GM20431 (cell line): ENCODE data around the gene AP5S1.
"Not testable (repeated sequence)": the region's sequence is repeated elsewhere in the genome, so short reads cannot be mapped to it uniquely, and the experiment has no call there.

ENCODE experiments used
- in situ Hi-C: fragments of 300-500 bp; cut with MseI, MboI; formaldehyde crosslinking; loops from one replicate; pipeline ENCODE4 v1.15.0; 2020; ENCODE audit warnings: low sequenced_read_pairs; ENCODE audit not compliant: unreplicated experiment

AP5S1 gene

GRCh38 chr20:3788685-3789155 lies 31.6 kb upstream of the AP5S1 start:
- in situ Hi-C loops: no loop called here

- in situ Hi-C loops: not testable (repeated sequence)
These were observed 31.1 kb upstream of the AP5S1 start for GRCh38 chr20:3789201-3789600.

GRCh38 chr20:3794168-3794567 lies 26.2 kb upstream of the AP5S1 start:
- in situ Hi-C loops: not testable (repeated sequence)

GRCh38 chr20:3794701-3795420 lies 25.5 kb upstream of the AP5S1 start:
- in situ Hi-C loops: no loop called here

- in situ Hi-C loops: no loop called here
These were observed 24.6 kb upstream of the AP5S1 start, which contains the start of gene CDC25B for GRCh38 chr20:3795511-3796468. TSS of gene CDC25B (plus strand) at chr20:3796310. CDS start at chr20:3796532, 222 bp downstream.

GRCh38 chr20:3796477-3797225 lies 23.7 kb upstream of the AP5S1 start:
- in situ Hi-C loops: no loop called here

- in situ Hi-C loops: no loop called here
These were observed 23.2 kb upstream of the AP5S1 start for GRCh38 chr20:3797226-3797545.

GRCh38 chr20:3797592-3798372 lies 22.6 kb upstream of the AP5S1 start:
- in situ Hi-C loops: no loop called here

- in situ Hi-C loops: no loop called here
These were observed 22.0 kb upstream of the AP5S1 start for GRCh38 chr20:3798373-3798768.

GRCh38 chr20:3798908-3799248 lies 21.5 kb upstream of the AP5S1 start:
- in situ Hi-C loops: no loop called here

GRCh38 chr20:3800256-3800877 lies 20.0 kb upstream of the AP5S1 start:
- in situ Hi-C loops: no loop called here

- in situ Hi-C loops: no loop called here
These were observed 19.5 kb upstream of the AP5S1 start for GRCh38 chr20:3800878-3801260.

- in situ Hi-C loops: no loop called here
These were observed 19.0 kb upstream of the AP5S1 start for GRCh38 chr20:3801299-3801698.

- in situ Hi-C loops: no loop called here
These were observed 18.5 kb upstream of the AP5S1 start for GRCh38 chr20:3801846-3802245.

GRCh38 chr20:3802524-3803239 lies 17.7 kb upstream of the AP5S1 start:
- in situ Hi-C loops: no loop called here

GRCh38 chr20:3803289-3803688 lies 17.1 kb upstream of the AP5S1 start:
- in situ Hi-C loops: no loop called here

GRCh38 chr20:3803854-3804253 lies 16.5 kb upstream of the AP5S1 start:
- in situ Hi-C loops: no loop called here

GRCh38 chr20:3804254-3804751 lies 16.0 kb upstream of the AP5S1 start:
- in situ Hi-C loops: no loop called here

GRCh38 chr20:3804781-3805180 lies 15.6 kb upstream of the AP5S1 start:
- in situ Hi-C loops: no loop called here
